Fibroblast of mammary gland (primary cell): ENCODE results near the gene CHRNE.

Source experiments
- DNase-seq: peaks from one replicate; pipeline ENCODE4 v3.0.0-alpha.2; 2010; ENCODE audit warnings: low read depth
- H3K4me3 ChIP-seq: 2 replicates; pipeline ENCODE4 v1.5.1; 2011; ENCODE audit warnings: low read depth, mild to moderate bottlenecking, low read length, moderate library complexity; ENCODE audit not compliant: control insufficient read depth
- TF ChIP-seq, protein P1 (sequence below): conservative IDR thresholded peaks from 2 replicates; pipeline ENCODE4 v1.5.1; 2011; ENCODE audit warnings: low read depth, low read length, inconsistent platforms; ENCODE audit not compliant: control insufficient read depth, insufficient read depth

Gene CHRNE

DNA sequence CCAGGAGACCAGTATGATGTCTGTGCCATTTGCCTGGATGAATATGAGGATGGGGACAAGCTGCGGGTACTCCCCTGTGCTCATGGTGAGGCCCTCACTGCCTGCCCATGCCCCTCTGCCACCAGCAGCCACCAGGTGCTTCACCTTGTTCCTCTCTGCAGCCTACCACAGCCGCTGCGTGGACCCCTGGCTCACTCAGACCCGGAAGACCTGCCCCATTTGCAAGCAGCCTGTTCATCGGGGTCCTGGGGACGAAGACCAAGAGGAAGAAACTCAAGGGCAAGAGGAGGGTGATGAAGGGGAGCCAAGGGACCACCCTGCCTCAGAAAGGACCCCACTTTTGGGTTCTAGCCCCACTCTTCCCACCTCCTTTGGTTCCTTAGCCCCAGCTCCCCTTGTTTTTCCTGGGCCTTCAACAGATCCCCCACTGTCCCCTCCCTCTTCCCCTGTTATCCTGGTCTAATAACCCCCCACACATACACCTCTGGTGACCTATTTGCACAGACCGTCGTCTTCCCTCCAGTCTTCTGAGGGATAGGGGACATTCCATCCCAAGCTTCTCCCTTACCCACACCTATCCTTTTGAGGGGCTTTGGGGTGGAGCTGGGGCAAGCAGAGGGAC lies 41.8 kb upstream of the CHRNE start:
- TF ChIP-seq, protein P1, sequence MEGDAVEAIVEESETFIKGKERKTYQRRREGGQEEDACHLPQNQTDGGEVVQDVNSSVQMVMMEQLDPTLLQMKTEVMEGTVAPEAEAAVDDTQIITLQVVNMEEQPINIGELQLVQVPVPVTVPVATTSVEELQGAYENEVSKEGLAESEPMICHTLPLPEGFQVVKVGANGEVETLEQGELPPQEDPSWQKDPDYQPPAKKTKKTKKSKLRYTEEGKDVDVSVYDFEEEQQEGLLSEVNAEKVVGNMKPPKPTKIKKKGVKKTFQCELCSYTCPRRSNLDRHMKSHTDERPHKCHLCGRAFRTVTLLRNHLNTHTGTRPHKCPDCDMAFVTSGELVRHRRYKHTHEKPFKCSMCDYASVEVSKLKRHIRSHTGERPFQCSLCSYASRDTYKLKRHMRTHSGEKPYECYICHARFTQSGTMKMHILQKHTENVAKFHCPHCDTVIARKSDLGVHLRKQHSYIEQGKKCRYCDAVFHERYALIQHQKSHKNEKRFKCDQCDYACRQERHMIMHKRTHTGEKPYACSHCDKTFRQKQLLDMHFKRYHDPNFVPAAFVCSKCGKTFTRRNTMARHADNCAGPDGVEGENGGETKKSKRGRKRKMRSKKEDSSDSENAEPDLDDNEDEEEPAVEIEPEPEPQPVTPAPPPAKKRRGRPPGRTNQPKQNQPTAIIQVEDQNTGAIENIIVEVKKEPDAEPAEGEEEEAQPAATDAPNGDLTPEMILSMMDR = no peak
- peak overlapping the region; percentile 15 for H3K4me3 ChIP-seq
- DNase-seq = no peak

DNA sequence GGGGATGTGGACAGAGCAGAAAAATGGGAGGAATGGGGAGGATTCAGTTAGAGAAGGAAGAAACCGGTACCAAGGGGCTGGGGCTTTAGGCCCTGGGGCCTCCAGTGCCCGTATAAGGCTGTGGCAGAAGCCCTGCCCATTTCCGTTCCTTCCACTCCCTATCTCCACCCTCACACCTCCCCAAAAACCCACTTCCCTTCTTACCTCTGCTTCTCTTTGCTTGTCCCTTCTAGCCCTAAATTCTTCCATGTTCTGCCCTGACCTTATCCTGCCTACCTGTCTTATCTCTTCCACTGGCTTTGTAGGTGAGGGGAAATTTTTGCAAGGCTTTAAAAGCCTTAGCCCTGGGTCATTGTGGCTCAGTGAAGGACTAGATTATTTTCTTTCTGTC lies 41.3 kb upstream of the CHRNE start:
- DNase-seq = no peak
- no peak overlapping the region for H3K4me3 ChIP-seq
- TF ChIP-seq, protein P1 = no peak

DNA sequence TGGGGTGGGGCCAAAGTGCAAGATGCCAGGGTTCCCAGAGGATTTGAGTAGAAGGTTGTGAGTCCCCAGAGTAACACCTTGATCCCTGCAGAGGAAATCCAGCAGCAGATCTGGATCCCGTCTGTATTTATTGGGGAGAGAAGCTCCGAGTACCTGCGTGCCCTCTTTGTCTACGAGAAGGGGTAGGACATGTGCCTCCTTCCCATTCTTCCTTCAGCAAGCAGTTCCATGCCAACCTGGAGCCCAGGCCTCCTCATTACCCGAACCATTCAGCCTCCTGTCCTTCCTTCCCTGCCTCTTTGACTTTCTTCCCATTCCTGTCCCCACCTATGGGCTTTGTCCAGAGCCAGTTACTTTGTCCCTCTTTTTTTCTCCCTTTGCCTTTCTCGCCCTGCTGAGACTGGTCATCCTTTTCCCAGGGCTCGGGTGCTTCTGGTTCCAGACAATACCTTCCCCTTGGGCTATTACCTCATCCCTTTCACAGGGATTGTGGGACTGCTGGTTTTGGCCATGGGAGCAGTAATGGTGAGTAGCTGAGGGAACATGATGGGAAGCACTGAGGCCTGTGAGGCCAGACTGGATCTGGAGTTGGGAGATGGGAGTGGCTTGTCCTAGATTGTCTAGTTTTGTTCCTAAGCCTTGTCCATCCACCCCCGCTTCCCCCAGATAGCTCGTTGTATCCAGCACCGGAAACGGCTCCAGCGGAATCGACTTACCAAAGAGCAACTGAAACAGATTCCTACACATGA lies 40.0 kb upstream of the CHRNE start:
- no peak overlapping the region for H3K4me3 ChIP-seq
- TF ChIP-seq, protein P1 = no peak
- peak; percentile 19 for DNase-seq

DNA sequence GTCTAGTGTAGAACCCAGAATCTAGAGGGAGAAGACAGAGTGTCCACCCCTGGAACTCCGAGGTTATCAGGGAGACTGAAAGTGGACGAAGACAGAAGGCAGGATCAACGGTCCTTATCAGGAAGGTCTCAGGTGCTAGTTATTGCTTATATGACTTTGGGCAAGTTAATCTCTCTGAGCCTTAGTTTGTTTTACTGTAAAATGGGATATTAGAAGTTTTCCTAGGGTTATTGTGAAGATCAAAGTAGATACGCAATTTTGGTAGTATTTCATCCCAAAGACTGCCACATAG lies 38.4 kb upstream of the CHRNE start:
- DNase-seq = no peak
- TF ChIP-seq, protein P1 = no peak
- peak overlapping the region; percentile 94 for H3K4me3 ChIP-seq

DNA sequence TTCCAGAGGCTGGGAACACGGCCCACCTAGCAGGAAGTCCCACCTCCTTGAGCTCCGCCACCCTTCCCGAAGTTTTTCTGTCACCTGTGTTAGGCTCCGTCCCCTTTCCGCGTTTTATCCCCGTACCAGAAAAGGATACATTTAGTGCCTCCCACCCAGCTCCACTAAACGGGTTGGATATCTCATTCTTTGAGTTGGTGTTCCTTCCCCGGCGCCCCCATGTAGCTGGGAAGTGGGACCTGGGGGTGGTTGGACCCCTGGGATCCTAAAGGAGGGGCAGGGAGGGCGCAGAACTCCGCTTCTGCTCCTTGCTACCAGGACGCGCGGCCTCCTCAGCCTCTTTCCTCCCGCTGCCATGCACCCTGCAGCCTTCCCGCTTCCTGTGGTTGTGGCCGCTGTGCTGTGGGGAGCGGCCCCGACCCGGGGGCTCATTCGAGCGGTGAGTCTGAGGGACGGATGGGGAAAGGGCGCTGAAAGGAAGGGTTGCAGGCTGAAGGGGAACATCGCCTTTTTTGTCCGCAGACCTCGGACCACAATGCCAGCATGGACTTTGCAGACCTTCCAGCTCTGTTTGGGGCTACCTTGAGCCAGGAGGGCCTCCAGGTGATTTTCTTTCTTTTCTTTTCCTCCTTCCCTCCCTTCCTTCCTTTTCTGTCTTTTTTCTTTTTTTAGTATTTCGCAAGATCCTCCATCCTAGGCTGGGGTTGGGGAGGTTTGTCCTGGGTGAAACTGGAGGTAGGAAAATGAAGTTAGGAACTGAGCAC lies 37.8 kb upstream of the CHRNE start:
- no peak for DNase-seq
- H3K4me3 ChIP-seq = peak overlapping the region; percentile 94
- TF ChIP-seq, protein P1 = no peak

DNA sequence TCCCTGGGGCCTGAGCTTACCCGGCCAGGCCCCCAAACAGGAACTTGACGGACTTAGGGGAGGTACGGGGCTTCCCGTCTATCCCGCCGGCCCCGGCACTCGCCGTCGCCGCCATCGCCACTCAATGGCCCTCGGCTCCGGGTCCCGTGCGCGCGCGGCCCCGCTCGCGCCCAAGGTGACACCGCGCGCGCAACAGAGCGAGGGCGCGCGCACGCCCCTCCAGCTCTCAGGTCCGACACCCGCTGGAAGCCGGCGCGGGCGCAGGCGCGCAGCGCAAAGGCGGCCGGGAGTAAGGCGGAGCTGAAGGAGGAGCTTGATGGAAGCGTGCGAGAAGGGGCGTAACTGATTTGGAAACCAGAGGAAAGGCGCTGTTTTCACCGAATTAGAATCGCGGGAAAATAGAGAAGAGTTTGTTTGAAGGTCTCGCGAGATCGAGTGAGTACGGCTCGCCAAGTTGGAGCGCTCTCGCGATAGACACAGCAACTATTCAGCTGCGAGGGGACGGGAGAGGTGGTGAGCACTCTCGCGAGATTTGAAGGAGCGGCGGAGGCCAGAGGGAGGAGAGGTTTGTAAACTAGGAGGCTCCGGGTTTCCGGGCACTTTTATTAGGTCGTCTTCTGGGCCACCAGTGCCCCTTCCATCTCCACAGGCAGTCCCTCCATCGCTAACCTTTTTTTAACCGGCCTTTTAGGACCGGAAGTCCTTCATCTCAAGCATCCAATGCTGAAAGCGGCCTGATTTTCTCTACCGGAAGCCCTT lies 37.1 kb upstream of the CHRNE start, which contains the start of the genes RNF167 and SLC25A11:
Gene RNF167 (plus strand): TSS at position 473 of the 759 bp plus-strand sequence. CDS start 642 bp downstream, outside the sequence.
Gene SLC25A11 (minus strand): TSS at position 251 of the 759 bp plus-strand sequence. CDS start 136 bp downstream, at position 115.
- TF ChIP-seq, protein P1 = no peak
- DNase-seq = peak; percentile 100
- peak within 1 kb of the TSS; percentile 94 for H3K4me3 ChIP-seq
